Natural killer cell (primary cell): Measurements from ENCODE around the gene EPB41L4A. TPM values are rescaled to one million over a fixed set of nuclear protein-coding genes. Genes with fewer than 3 reads are reported as not detected.

Experiments
- ATAC-seq, 3 donors: fragments of 150-1000 bp in 2 of 3; fragments of 200-7000 bp in 1 of 3; cut with Tn5 transposase; 1 replicate in 1 of 3; 2 replicates in 2 of 3; pipeline ENCODE4 v1.10.0; 2021; ENCODE audit warnings: mild to moderate bottlenecking in 2 of 3, moderate library complexity in 2 of 3
- DNase-seq, 2 donors: peaks; one replicate each; pipeline versions ENCODE4 v3.0.0 to v3.0.0-alpha.2; 2013 to 2021; ENCODE audit warnings: mixed read lengths in 1 of 2
- H3K27ac ChIP-seq: one replicate; pipeline ENCODE4 v1.5.1; 2013; ENCODE audit warnings: mild to moderate bottlenecking, low read length
- H3K27me3 ChIP-seq: one replicate; pipeline ENCODE4 v1.6.1; 2013; ENCODE audit warnings: low read length; ENCODE audit not compliant: control insufficient read depth, insufficient read depth
- H3K36me3 ChIP-seq: one replicate; pipeline ENCODE4 v1.6.1; 2013; ENCODE audit warnings: low read length; ENCODE audit not compliant: control insufficient read depth, insufficient read depth
- H3K4me1 ChIP-seq: one replicate; pipeline ENCODE4 v1.6.1; 2013; ENCODE audit warnings: low read length; ENCODE audit not compliant: control insufficient read depth, insufficient read depth
- H3K4me3 ChIP-seq: one replicate; pipeline ENCODE4 v1.5.1; 2013; ENCODE audit warnings: low read length
- H3K9me3 ChIP-seq: one replicate; pipeline ENCODE4 v1.6.1; 2013; ENCODE audit warnings: low read length; ENCODE audit not compliant: control insufficient read depth, insufficient read depth
- H3K27ac Mint-ChIP-seq, 2 donors: one replicate each; pipeline ENCODE4 v1.8.0; 2022; ENCODE audit warnings: mild to moderate bottlenecking in 2 of 2, mixed read lengths in 2 of 2, moderate library complexity in 1 of 2
- H3K27me3 Mint-ChIP-seq, 2 donors: one replicate each; pipeline ENCODE4 v1.8.0; 2022; ENCODE audit warnings: low read depth in 2 of 2, mixed read lengths in 2 of 2
- H3K36me3 Mint-ChIP-seq: one replicate; pipeline ENCODE4 v1.8.0; 2022; ENCODE audit warnings: mixed read lengths
- H3K4me1 Mint-ChIP-seq, 2 donors: one replicate each; pipeline ENCODE4 v1.8.0; 2022; ENCODE audit warnings: mixed read lengths in 2 of 2
- H3K4me3 Mint-ChIP-seq: one replicate; pipeline ENCODE4 v1.8.0; 2022; ENCODE audit warnings: mild to moderate bottlenecking, moderate library complexity, mixed read lengths
- H3K9me3 Mint-ChIP-seq, 2 donors: one replicate each; pipeline ENCODE4 v1.8.0; 2022; ENCODE audit warnings: mixed read lengths in 2 of 2
- WGBS: methylation state at CpG from one replicate; pipeline ENCODE4 v1.1.7; 2013; ENCODE audit warnings: missing lambda C conversion rate; ENCODE audit not compliant: insufficient coverage; 5-methylcytosine and 5-hydroxymethylcytosine counted together
- intact Hi-C: fragments of 100-400 bp; cut with micrococcal nuclease; formaldehyde crosslinking; loops from one replicate; pipeline ENCODE4 v1.14.2; 2022
- total RNA-seq, 4 donors: library from RNA; stranded (reverse); fragments of 120-200 nt in 1 of 4; gene quantifications; one replicate each; pipeline versions ENCODE4 v1.2.3 to v1.2.4, GENCODE V29; 2013 to 2022
- TF ChIP-seq, protein P1 (sequence below): fragments of 200-600 bp; IDR thresholded peaks from one replicate; pipeline ENCODE4 v1.8.0; 2022; ENCODE audit warnings: antibody characterized with exemption

Gene EPB41L4A
- total RNA-seq, 3 donors from 2014 or later (not counting 1 experiment from before 2014, with no cell fraction given), result 21.9 to 30.4 (median 22.1) TPM

- Histone ChIP-seq H3K27ac (peak overlapping the region; percentile 57), H3K9me3 (no peaks in the 10 kb centered on the region), H3K4me1 (peaks cover 11% of the 10 kb centered on the region), H3K36me3 (peaks cover 35% of the 10 kb centered on the region), H3K4me3 (peak overlapping the region; percentile 85), H3K27me3 (no peaks in the 10 kb centered on the region)
- Mint-ChIP-seq H3K4me1 (peaks cover 37 to 43% of the 10 kb centered on the region in 2 donors), H3K9me3 (no peaks in the 10 kb centered on the region), H3K27ac (peak overlapping the region; percentile 88), H3K27me3 (peaks cover 9 to 15% of the 10 kb centered on the region in 2 donors), H3K4me3 (peak overlapping the region; percentile 97), H3K36me3 (peaks cover 18% of the 10 kb centered on the region)
- 0% methylated on average over 8 of the region's 8 CpGs for WGBS
- no peak for DNase-seq
- ATAC-seq, result no peak
- intact Hi-C loops, result loop anchor here (2.0 kb wide), 2 partner anchors 545 to 1069 kb away; partner anchors contain the start of gene WDR36
- TF ChIP-seq, protein P1, sequence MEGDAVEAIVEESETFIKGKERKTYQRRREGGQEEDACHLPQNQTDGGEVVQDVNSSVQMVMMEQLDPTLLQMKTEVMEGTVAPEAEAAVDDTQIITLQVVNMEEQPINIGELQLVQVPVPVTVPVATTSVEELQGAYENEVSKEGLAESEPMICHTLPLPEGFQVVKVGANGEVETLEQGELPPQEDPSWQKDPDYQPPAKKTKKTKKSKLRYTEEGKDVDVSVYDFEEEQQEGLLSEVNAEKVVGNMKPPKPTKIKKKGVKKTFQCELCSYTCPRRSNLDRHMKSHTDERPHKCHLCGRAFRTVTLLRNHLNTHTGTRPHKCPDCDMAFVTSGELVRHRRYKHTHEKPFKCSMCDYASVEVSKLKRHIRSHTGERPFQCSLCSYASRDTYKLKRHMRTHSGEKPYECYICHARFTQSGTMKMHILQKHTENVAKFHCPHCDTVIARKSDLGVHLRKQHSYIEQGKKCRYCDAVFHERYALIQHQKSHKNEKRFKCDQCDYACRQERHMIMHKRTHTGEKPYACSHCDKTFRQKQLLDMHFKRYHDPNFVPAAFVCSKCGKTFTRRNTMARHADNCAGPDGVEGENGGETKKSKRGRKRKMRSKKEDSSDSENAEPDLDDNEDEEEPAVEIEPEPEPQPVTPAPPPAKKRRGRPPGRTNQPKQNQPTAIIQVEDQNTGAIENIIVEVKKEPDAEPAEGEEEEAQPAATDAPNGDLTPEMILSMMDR, result no peak
Measured at GRCh38 chr5:112161392-112161748, 257.7 kb downstream of the EPB41L4A start.

- H3K9me3 Mint-ChIP-seq, result no peaks in the 10 kb centered on the region
- peaks cover 37 to 40% of the 10 kb centered on the region in 2 donors for H3K4me1 Mint-ChIP-seq
- H3K27ac Mint-ChIP-seq, result peak overlapping the region; percentile 88
- H3K4me3 Mint-ChIP-seq, result peak overlapping the region; percentile 97
- ATAC-seq (peak; percentile 99 to 100 (median 99)), DNase-seq (peak; percentile 92 to 96)
- Histone ChIP-seq H3K27me3 (no peaks in the 10 kb centered on the region), H3K4me3 (peak overlapping the region; percentile 85), H3K27ac (peak overlapping the region; percentile 57), H3K9me3 (no peaks in the 10 kb centered on the region), H3K36me3 (peaks cover 32% of the 10 kb centered on the region), H3K4me1 (peaks cover 11% of the 10 kb centered on the region)
- H3K27me3 Mint-ChIP-seq, result peaks cover 9 to 15% of the 10 kb centered on the region in 2 donors
- WGBS, result under 1% methylated on average over 55 of the region's 55 CpGs
- H3K36me3 Mint-ChIP-seq, result peaks cover 18% of the 10 kb centered on the region
- intact Hi-C loops, result loop anchor here (2.0 kb wide), 2 partner anchors 546 to 1068 kb away; partner anchors contain the start of gene WDR36
- TF ChIP-seq, protein P1, result peak; percentile 89
Measured at GRCh38 chr5:112160652-112161391, 258.3 kb downstream of the EPB41L4A start.

GRCh38 chr5:112159435-112159834, 259.6 kb downstream of the EPB41L4A start:
- intact Hi-C loops, result no loop called here
- ATAC-seq (no peak), DNase-seq (no peak)
- 91% methylated on average over 3 of the region's 5 CpGs for WGBS
- H3K36me3 Mint-ChIP-seq, result peaks cover 12% of the 10 kb centered on the region
- no peak overlapping the region for H3K4me3 ChIP-seq
- no peak overlapping the region for H3K27ac Mint-ChIP-seq
- peaks cover 22% of the 10 kb centered on the region for H3K36me3 ChIP-seq
- H3K4me1 Mint-ChIP-seq, result peaks cover 35 to 37% of the 10 kb centered on the region in 2 donors
- H3K9me3 Mint-ChIP-seq, result no peaks in the 10 kb centered on the region
- peaks cover 11% of the 10 kb centered on the region for H3K4me1 ChIP-seq
- H3K9me3 ChIP-seq, result no peaks in the 10 kb centered on the region
- TF ChIP-seq, protein P1, result no peak
- H3K4me3 Mint-ChIP-seq, result no peak overlapping the region
- no peaks in the 10 kb centered on the region for H3K27me3 ChIP-seq
- H3K27me3 Mint-ChIP-seq, result peaks cover 12 to 15% of the 10 kb centered on the region in 2 donors
- H3K27ac ChIP-seq, result no peak overlapping the region
